Measurements from ENCODE around the gene ALCAM.

The ALCAM gene

DNA sequence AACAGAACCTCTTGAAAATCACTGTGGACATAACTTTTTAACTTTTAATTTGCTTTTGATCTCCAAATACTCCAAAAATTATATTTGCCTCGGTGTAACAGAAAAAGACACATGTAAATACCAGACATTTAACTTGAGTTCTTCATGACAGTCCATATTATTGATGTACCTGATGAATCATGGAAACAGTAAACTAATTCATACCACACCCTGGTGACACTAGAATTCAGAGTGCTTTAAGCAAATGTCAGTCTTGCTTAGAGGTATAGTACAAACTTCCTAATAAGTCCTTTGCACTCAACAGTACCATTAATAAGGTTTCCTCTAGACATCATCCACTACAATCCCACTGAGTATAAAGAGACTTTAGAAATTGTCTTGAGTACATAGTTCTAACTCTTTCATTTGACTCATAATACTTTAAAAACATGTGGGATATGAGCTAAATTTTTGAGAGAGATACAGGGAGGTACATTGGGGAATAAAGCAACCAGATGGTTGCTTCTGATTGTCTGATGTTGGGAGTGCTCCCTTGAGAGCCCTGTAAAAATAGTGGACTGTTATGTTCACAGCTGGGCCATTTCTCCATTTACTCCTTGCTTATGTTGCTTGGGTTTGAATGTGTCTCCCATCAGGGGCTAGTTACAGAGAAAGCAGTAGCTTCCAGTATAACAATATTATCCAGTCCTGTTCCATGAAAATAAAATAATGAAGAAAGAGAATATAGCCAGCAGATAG, 175.7 kb downstream of the ALCAM start:
- no peak for TF ChIP-seq CTCF (conservative IDR thresholded peaks at IDR 0.05; ENCODE audit: low read depth, low read length)
- H3K4me3 ChIP-seq (ENCODE audit: low read depth, low read length) = no peak overlapping the region
- no peak for DNase-seq (ENCODE audit: low read depth)

DNA sequence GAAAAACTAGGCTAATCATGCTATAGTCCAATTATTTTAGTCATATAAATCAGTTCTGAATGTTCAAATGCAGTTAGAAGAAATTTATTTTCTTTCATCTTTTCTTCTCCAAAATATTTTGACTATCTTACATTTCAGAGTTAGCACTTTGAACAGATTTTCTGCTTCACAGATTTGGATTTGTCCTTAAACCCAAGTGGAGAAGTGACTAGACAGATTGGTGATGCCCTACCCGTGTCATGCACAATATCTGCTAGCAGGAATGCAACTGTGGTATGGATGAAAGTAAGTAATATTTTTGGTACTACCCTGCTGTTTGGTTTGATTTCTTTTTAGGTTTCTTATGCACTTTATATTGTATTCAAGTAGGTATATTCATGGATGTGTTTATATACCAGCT, 178.3 kb downstream of the ALCAM start:
- no peak overlapping the region for H3K4me3 ChIP-seq (ENCODE audit: low read depth, low read length)
- no peak for TF ChIP-seq CTCF (conservative IDR thresholded peaks at IDR 0.05; ENCODE audit: low read depth, low read length)
- no peak for DNase-seq (ENCODE audit: low read depth)

GRCh38 chr3:105553851-105554250, 187.1 kb downstream of the ALCAM start:
- TF ChIP-seq CTCF (conservative IDR thresholded peaks at IDR 0.05; ENCODE audit: low read depth, low read length) = no peak
- H3K4me3 ChIP-seq (ENCODE audit: low read depth, low read length) = no peak overlapping the region
- no peak for DNase-seq (ENCODE audit: low read depth)

DNA sequence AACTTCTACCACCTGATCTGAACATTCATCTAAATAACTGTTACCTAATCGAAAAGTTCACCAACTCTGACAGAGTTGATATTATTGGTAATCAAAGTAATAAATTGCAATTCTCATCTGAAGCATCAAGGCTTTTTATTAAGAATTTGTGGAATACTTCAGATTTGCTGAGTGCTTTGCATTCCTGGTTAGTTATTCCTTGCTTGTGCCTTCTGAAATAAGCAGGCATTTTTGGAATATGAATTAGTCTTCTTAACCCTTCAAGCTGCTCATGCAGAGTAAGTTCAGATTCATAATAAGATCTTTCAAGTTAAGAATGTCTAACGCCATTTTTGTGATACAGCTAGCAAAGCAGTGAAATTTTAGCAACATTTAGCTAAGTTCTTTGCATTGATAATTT, 188.5 kb downstream of the ALCAM start:
- H3K4me3 ChIP-seq (ENCODE audit: low read depth, low read length) = no peak overlapping the region
- no peak for TF ChIP-seq CTCF (conservative IDR thresholded peaks at IDR 0.05; ENCODE audit: low read depth, low read length)
- DNase-seq (ENCODE audit: low read depth) = peak; percentile 30

DNA sequence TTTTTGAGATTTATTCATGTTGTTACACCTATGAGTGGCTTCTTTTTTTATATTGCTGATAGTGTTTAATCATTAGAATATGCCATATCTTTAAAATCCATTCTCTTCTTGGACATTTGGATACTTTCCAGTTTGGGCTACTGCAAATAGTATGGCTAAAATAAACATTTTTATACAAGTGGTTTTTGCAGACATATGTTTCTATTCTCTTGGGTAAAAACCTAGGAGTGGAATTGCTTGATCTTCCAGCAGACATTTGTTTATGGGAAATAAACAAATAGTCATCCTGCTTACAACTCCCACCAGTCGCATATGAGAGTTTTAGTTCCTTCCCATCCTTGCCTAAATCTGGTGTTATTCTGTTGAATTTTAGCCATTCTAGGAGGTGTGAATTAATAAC, 193.1 kb downstream of the ALCAM start:
- no peak for DNase-seq (ENCODE audit: low read depth)
- no peak for TF ChIP-seq CTCF (conservative IDR thresholded peaks at IDR 0.05; ENCODE audit: low read depth, low read length)
- H3K4me3 ChIP-seq (ENCODE audit: low read depth, low read length) = no peak overlapping the region

DNA sequence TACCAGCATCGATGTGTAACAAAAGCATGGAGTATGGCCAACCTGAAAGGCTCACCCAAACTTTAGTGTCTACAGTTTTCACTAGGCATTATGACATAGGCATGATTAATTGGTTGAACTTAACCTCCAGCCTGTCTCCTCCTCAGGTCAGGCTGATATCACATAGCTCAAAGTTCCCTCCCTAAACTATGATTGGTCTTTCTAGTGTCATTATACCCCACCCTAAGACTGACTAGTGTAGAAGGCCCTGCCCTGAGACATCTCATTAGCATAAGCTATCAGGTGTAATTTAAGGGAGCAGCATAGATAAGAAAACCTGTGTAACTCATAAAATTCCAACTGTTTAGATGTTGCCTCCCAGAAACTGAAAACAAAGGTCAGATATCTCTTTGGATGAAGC, 195.2 kb downstream of the ALCAM start:
- no peak overlapping the region for H3K4me3 ChIP-seq (ENCODE audit: low read depth, low read length)
- TF ChIP-seq CTCF (conservative IDR thresholded peaks at IDR 0.05; ENCODE audit: low read depth, low read length) = no peak
- no peak for DNase-seq (ENCODE audit: low read depth)
